GM18526 (cell line): Measurements from ENCODE around the gene TOR4A.

Experiments
- POLR2A ChIP-seq: IDR thresholded peaks from 3 replicates; pipeline ENCODE4 v1.6.1; 2011; ENCODE audit not compliant: insufficient read length; ENCODE audit errors: extremely low read depth

Gene TOR4A

GRCh38 chr9:137273611-137274320 is 3.8 kb upstream of the TOR4A start:
- TF ChIP-seq POLR2A = no peak

- no peak for TF ChIP-seq POLR2A
These were observed 2.3 kb upstream of the TOR4A start for GRCh38 chr9:137275203-137275587.

GRCh38 chr9:137275588-137276472 is 1.7 kb upstream of the TOR4A start:
- no peak for TF ChIP-seq POLR2A

- no peak for TF ChIP-seq POLR2A
These were observed 825 bp upstream of the TOR4A start for GRCh38 chr9:137276473-137277328.

- TF ChIP-seq POLR2A = no peak
These were observed 655 bp downstream of the TOR4A start for GRCh38 chr9:137278061-137278701.

GRCh38 chr9:137278721-137279711 is 1.5 kb downstream of the TOR4A start:
- TF ChIP-seq POLR2A = no peak

GRCh38 chr9:137279741-137280473 is 2.4 kb downstream of the TOR4A start:
- TF ChIP-seq POLR2A = no peak

GRCh38 chr9:137280474-137281344 is 3.2 kb downstream of the TOR4A start:
- no peak for TF ChIP-seq POLR2A

- no peak for TF ChIP-seq POLR2A
These were observed 4.0 kb downstream of the TOR4A start for GRCh38 chr9:137281345-137282116.

- no peak for TF ChIP-seq POLR2A
These were observed 9.5 kb downstream of the TOR4A start for GRCh38 chr9:137286975-137287383.

GRCh38 chr9:137293094-137293481 is 15.6 kb downstream of the TOR4A start:
- no peak for TF ChIP-seq POLR2A
